IMR-90 (cell line): ENCODE data around the gene TES.

Experiments used
- CHD1 ChIP-seq: IDR thresholded peaks from 2 replicates; pipeline ENCODE4 v1.6.1; 2012; ENCODE audit warnings: low read depth, low read length, improper control_type of control experiment
- MAFK ChIP-seq: IDR thresholded peaks from 2 replicates; pipeline ENCODE4 v1.6.1; 2012; ENCODE audit warnings: low read depth, low read length, improper control_type of control experiment
- POLR2A ChIP-seq: IDR thresholded peaks from 2 replicates; pipeline ENCODE4 v1.6.1; 2012; ENCODE audit warnings: mild to moderate bottlenecking, low read depth, low read length
- TF ChIP-seq, protein P1 (sequence below): conservative IDR thresholded peaks from 2 replicates; pipeline ENCODE4 v1.5.1; 2012; ENCODE audit warnings: mild to moderate bottlenecking, low read depth, low read length, improper control_type of control experiment

DNA sequence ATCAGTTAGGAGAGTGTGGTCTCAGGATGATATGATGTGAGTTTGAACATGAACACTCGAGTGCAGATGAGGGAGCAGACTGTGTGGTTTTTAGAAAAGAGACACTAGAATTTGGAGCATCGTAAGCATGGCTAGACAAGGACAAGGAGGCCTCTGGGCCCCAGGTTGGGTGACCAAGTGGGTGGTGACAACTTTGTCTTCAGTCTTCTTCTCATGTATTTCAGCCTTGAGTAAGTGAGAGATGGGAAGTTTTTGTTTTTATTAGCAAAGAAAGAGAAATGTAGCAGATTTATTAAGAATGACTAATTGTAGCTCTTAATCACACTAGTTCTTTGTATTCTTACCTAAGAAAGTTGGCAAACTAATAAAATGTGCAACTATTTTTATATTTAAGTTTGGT lies 16.3 kb downstream of the TES start:
- TF ChIP-seq, protein P1, sequence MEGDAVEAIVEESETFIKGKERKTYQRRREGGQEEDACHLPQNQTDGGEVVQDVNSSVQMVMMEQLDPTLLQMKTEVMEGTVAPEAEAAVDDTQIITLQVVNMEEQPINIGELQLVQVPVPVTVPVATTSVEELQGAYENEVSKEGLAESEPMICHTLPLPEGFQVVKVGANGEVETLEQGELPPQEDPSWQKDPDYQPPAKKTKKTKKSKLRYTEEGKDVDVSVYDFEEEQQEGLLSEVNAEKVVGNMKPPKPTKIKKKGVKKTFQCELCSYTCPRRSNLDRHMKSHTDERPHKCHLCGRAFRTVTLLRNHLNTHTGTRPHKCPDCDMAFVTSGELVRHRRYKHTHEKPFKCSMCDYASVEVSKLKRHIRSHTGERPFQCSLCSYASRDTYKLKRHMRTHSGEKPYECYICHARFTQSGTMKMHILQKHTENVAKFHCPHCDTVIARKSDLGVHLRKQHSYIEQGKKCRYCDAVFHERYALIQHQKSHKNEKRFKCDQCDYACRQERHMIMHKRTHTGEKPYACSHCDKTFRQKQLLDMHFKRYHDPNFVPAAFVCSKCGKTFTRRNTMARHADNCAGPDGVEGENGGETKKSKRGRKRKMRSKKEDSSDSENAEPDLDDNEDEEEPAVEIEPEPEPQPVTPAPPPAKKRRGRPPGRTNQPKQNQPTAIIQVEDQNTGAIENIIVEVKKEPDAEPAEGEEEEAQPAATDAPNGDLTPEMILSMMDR: no peak
- TF ChIP-seq CHD1: no peak
- TF ChIP-seq POLR2A: no peak
- TF ChIP-seq MAFK: no peak
